Epithelial cell of proximal tubule (primary cell): Measurements from ENCODE around the gene LEMD1. TPM values are rescaled to one million over a fixed set of nuclear protein-coding genes. Genes with fewer than 3 reads are reported as not detected.

Source experiments
- DNase-seq: peaks from one replicate; pipeline ENCODE4 v3.0.0-alpha.2; 2011; ENCODE audit warnings: low read depth
- H3K4me3 ChIP-seq: 2 replicates; pipeline ENCODE4 v1.5.1; 2011; ENCODE audit warnings: low read depth, mild to moderate bottlenecking, low read length
- CTCF ChIP-seq: conservative IDR thresholded peaks from 2 replicates; pipeline ENCODE4 v1.5.1; 2012; ENCODE audit warnings: low read depth, mild to moderate bottlenecking, low read length
- total RNA-seq: library from RNA; depleted of rRNA; stranded (reverse); fragments of >200 nt; gene quantifications from 2 replicates; pipeline ENCODE4 v1.2.3, GENCODE V29; 2015

LEMD1 gene
- total RNA-seq, 1 donor from 2014 or later = 0.52 TPM

GRCh38 chr1:205451202-205451601 lies 29.3 kb upstream of the LEMD1 start:
- no peak for TF ChIP-seq CTCF
- no peak for DNase-seq
- H3K4me3 ChIP-seq = no peak overlapping the region

DNA sequence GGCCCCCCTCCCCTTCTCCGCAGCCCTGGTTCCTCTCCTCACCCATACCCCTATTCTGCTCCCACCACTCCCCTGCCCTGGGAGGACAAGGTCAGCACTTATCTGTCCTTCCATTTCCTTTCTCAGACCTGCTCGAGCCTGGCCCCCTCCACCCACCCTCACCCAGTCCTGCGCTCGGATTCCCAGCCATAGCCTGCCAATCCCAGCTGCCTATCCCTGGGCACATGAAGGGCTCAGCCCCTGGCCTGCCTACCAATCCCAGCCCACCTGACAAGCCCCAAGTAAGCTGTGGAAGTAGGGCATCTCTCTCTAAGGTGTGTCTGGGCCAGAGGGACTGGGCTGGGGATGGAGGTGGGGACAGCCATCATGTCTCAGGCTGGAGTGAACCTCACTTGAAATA lies 28.6 kb upstream of the LEMD1 start:
- peak overlapping the region; percentile 21 for H3K4me3 ChIP-seq
- no peak for TF ChIP-seq CTCF
- DNase-seq = no peak

DNA sequence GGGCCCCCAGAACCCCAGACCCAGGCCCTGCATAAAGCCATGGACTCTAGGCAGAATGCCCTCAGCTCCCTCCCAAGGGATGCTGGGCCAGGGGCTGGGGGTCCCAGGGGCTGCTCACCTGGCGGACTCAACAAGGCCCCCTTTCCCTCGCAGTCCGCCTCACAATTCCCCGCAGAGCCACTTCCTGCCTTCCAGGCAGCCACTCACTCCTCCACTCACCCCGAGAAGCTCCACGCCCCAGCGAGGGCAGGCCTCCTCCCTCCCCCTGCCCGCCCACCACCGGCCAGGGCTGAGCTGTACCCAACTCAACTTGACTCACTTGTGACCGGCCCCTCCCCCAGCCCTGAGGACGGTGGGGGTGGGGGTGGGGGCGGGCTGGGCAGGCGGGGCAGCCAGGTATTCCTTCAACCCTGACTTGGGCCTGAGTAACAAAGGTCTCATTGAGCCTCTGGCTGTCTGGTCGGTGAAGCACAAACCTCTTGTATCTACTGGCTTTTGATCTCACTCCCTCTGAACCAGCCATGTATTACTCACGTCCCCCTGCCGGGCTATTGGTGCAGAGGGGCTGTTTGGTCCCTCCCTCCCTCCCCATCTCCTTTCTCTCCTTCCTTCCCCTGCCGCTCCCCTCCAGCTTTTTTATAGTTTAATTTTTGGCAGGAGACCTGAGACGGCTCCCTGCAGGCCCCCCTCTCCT lies 28.0 kb upstream of the LEMD1 start:
- peak overlapping the region; percentile 73 for H3K4me3 ChIP-seq
- peak; percentile 66 for DNase-seq
- peak; percentile 8 for TF ChIP-seq CTCF

DNA sequence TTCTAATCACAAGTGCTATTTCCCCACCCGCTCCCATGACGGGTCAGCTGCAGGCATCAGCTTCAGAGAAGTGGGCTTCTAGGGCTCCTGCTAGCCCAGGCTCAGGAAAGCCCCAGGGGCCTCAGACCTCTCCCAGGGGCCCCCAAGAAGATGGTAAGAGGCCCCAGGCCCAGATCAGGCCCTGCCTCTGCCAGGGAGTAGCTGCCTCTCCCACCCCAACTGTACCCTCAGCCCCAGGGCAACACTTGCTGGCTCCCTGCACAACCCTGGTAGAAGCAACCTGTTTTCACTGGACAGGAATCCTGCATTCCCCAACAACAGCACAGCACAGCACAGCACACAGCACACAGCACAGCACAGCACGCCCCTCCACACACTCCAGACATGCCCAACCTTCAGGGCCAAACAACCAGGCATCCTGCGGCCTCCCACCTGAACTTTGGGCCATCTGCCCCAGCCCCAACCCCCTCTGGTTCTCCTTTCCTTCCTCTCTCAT lies 27.4 kb upstream of the LEMD1 start:
- H3K4me3 ChIP-seq = peak overlapping the region; percentile 73
- TF ChIP-seq CTCF = no peak

GRCh38 chr1:205448540-205449253 lies 26.8 kb upstream of the LEMD1 start:
- DNase-seq = no peak
- no peak for TF ChIP-seq CTCF
- peak overlapping the region; percentile 73 for H3K4me3 ChIP-seq

More for the DNA sequence above, 27.4 kb upstream of the LEMD1 start:
- DNase-seq = no peak

DNA sequence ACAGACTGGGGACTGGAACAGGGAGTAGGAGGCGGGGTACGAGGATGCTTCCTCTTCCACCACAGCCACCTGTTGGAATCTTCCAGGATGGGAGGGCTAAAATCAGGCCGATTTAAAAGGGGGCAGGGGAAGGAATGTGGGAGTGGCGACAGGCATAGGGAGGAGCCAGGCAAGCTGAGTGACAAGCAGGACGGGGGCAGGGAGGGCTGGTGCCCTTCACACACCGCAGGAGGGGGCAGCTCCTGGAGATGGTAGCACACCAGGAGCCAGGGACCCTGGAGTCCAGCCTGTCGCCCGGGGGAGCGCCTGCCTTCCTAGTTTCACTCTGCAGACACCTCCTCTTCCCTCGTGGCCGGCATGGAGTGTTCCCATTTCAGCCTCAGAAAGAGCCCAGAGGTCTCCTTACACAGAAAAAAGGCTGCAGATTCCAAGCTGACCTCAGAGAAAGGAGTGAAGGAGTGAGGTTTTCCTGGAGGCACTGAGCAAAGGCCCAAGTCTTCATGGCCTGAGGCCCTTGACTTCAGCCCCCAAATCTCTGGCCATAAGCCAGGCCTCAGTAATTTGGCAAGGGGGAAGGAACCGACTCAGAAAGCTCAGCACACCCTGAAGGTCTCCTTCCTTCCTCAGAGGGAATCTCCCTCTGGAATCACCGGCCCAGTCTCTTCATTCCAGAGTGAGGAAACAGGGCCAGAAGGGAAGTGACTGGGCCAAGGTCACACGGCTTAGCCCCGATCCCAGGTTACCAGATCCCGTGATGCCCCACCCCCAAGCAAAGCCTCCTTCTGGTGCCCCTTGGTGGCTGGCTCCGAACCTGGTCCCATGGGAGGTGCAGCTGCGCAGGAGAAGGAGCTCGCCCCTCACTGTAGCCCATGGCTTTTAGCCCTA lies 25.8 kb upstream of the LEMD1 start:
- no peak for DNase-seq
- H3K4me3 ChIP-seq = peak overlapping the region; percentile 73

More for the DNA sequence above, 25.8 kb upstream of the LEMD1 start:
- TF ChIP-seq CTCF = no peak
